ENCODE data around the gene LEP.

DNA sequence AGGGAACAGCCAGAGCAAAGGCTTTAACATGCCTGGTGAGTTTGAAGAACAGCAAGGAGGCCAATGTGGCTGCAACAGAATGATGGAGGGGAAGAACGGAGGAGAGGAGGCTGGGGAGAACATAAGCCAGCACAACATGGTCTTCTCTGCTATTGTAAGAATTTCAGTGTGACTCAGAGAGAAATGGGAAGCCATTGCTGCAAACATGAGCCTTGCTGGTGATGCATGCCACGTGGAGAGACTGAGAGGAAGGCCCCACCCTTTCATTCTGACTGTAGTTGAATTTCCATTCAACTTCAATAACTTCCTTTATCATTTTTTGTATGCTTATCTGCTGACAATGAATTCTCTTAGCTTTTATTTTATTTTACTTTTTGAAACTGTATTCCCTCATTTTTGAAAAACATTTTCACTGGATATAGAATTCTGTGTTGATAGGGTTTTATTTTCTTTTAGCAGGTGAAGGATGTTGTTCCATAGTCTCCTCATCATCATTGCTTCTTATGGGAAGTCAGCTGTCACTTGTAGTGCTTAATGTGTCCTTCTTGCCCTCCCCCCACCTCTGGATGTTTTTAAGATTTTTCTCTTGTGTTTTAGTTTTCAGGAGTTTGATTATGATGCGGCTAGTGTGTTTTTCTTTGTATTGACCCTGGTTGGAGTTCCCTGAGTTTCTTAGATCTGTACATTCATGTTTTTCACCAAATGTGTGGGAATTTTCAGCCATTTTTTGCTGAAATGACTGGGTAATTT lies 46.4 kb upstream of the LEP start:
- TF ChIP-seq CTCF (IDR thresholded peaks at IDR 0.05) = no peak
- TF ChIP-seq POLR2AphosphoS5 (IDR thresholded peaks at IDR 0.05) = no peak
- no peak for TF ChIP-seq POLR2A (IDR thresholded peaks at IDR 0.05)
